ENCODE results near the gene PTH.

GRCh38 chr11:13502492-13502891 is 6.7 kb upstream of the PTH start:
- TF ChIP-seq POLR2A (IDR thresholded peaks at IDR 0.05; ENCODE audit: low read depth, low read length) (no peak), POLR2AphosphoS5 (IDR thresholded peaks at IDR 0.05; ENCODE audit: insufficient read depth, low read depth, low read length) (no peak), CTCF (IDR thresholded peaks at IDR 0.05; ENCODE audit: extremely low read depth in 1 of 2, insufficient read depth in 1 of 2, low read depth in 1 of 2, low read length in 2 of 2) (no peak), EZH2 (IDR thresholded peaks at IDR 0.05; ENCODE audit: borderline replicate concordance, low read depth, low read length, severe bottlenecking) (no peak), MAX (IDR thresholded peaks at IDR 0.05; ENCODE audit: insufficient read depth, insufficient read length) (no peak), JUN (IDR thresholded peaks at IDR 0.05; ENCODE audit: borderline replicate concordance, insufficient read depth, insufficient read length, low read depth) (no peak)
